ENCODE measurements around the gene SLC7A8. TPM values are rescaled to one million over a fixed set of nuclear protein-coding genes. Genes with fewer than 3 reads are reported as not detected.
"Not testable (repeated sequence)": the region's sequence is repeated elsewhere in the genome, so short reads cannot be mapped to it uniquely, and the experiment has no call there.

The SLC7A8 gene
- total RNA-seq, 1 donor from 2014 or later, result 4.1 TPM

- no peak for FAIRE-seq
- DNase-seq (ENCODE audit: low spot score in 2 of 2), result no peak
Measured at GRCh38 chr14:23118506-23119362, 64.7 kb downstream of the SLC7A8 start, which contains the start of gene CEBPE. CEBPE (minus strand) TSS chr14:23119255; CDS start chr14:23119091, 164 bp downstream.

GRCh38 chr14:23117371-23118020 is 66.0 kb downstream of the SLC7A8 start:
- FAIRE-seq, result no peak
- no peak for DNase-seq (ENCODE audit: low spot score in 2 of 2)

- DNase-seq (ENCODE audit: low spot score in 2 of 2) (no peak), FAIRE-seq (no peak)
Measured at GRCh38 chr14:23115918-23116317, 67.5 kb downstream of the SLC7A8 start.

GRCh38 chr14:23115039-23115731 is 68.3 kb downstream of the SLC7A8 start:
- DNase-seq (ENCODE audit: low spot score in 2 of 2), result no peak
- no peak for FAIRE-seq

- no peak for DNase-seq (ENCODE audit: low spot score in 2 of 2)
- FAIRE-seq, result no peak
Measured at GRCh38 chr14:23114669-23115038, 68.8 kb downstream of the SLC7A8 start.

GRCh38 chr14:23114120-23114458 is 69.4 kb downstream of the SLC7A8 start:
- DNase-seq (ENCODE audit: low spot score in 2 of 2) (no peak), FAIRE-seq (no peak)

GRCh38 chr14:23113431-23114119 is 69.9 kb downstream of the SLC7A8 start:
- FAIRE-seq (no peak), DNase-seq (ENCODE audit: low spot score in 2 of 2) (no peak)

- DNase-seq (ENCODE audit: low spot score in 2 of 2) (no peak), FAIRE-seq (no peak)
Measured at GRCh38 chr14:23112359-23113178, 70.9 kb downstream of the SLC7A8 start.

GRCh38 chr14:23110579-23111365 is 72.7 kb downstream of the SLC7A8 start:
- DNase-seq (ENCODE audit: low spot score in 2 of 2) (no peak), FAIRE-seq (no peak)

GRCh38 chr14:23109769-23110168 is 73.7 kb downstream of the SLC7A8 start:
- no peak for FAIRE-seq

GRCh38 chr14:23108169-23108568 is 75.3 kb downstream of the SLC7A8 start:
- not testable (repeated sequence) for FAIRE-seq; DNase-seq (ENCODE audit: low spot score in 2 of 2)

More at GRCh38 chr14:23109769-23110168, 73.7 kb downstream of the SLC7A8 start:
- no peak for DNase-seq (ENCODE audit: low spot score in 2 of 2)

- DNase-seq (ENCODE audit: low spot score in 2 of 2); FAIRE-seq: not testable (repeated sequence)
Measured at GRCh38 chr14:23107620-23108019, 75.8 kb downstream of the SLC7A8 start.

- DNase-seq (ENCODE audit: low spot score in 2 of 2) (no peak), FAIRE-seq (no peak)
Measured at GRCh38 chr14:23106747-23107045, 76.8 kb downstream of the SLC7A8 start.

- FAIRE-seq (no peak), DNase-seq (ENCODE audit: low spot score in 2 of 2) (no peak)
Measured at GRCh38 chr14:23105348-23105824, 78.1 kb downstream of the SLC7A8 start.

- no peak for FAIRE-seq
- DNase-seq (ENCODE audit: low spot score in 2 of 2), result no peak
Measured at GRCh38 chr14:23104591-23105347, 78.7 kb downstream of the SLC7A8 start, which contains the start of gene CIROP. CIROP (minus strand) TSS chr14:23104989; CDS start chr14:23104920, 69 bp downstream.

GRCh38 chr14:23104070-23104590 is 79.3 kb downstream of the SLC7A8 start:
- no peak for FAIRE-seq

GRCh38 chr14:23103581-23103980 is 79.9 kb downstream of the SLC7A8 start:
- FAIRE-seq, result no peak
- no peak for DNase-seq (ENCODE audit: low spot score in 2 of 2)

More at GRCh38 chr14:23104070-23104590, 79.3 kb downstream of the SLC7A8 start:
- no peak for DNase-seq (ENCODE audit: low spot score in 2 of 2)

GRCh38 chr14:23102801-23103200 is 80.7 kb downstream of the SLC7A8 start:
- DNase-seq (ENCODE audit: low spot score in 2 of 2), result no peak
- FAIRE-seq, result no peak
